Left kidney (tissue), 2 donors: ENCODE data around the gene MTHFD1. TPM values are rescaled to one million over a fixed set of nuclear protein-coding genes. Genes with fewer than 3 reads are reported as not detected.

Experiments used
- DNase-seq: peaks from one replicate; pipeline ENCODE4 v3.0.0-alpha.2; 2013
- polyA plus RNA-seq: library from polyadenylated mRNA; unstranded; fragments of 120-200 nt; gene quantifications from one replicate; pipeline ENCODE4 v1.2.1, GENCODE V29; 2013; ENCODE audit not compliant: insufficient read length

Gene MTHFD1
- polyA plus RNA-seq, 1 donor = 103 TPM

DNA sequence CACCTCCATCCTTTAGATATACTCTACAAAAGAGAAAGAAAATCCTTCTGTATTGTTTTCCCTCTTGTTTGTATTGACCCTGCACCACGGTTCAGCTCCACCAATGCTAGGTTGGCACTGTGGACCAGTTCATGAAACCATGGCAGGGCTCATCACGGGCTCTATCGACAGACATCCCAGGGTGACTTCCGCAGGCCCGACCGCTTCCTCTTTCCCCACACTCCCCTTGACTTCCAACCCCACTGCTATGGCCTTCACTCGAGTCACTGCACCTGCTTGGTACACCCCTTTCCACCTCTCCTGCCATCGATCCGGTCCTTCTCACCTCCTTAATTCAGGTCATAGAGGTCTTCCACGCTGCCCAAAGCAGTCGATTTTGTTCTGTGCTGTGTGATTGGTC lies 56.0 kb downstream of the MTHFD1 start:
- no peak for DNase-seq

DNA sequence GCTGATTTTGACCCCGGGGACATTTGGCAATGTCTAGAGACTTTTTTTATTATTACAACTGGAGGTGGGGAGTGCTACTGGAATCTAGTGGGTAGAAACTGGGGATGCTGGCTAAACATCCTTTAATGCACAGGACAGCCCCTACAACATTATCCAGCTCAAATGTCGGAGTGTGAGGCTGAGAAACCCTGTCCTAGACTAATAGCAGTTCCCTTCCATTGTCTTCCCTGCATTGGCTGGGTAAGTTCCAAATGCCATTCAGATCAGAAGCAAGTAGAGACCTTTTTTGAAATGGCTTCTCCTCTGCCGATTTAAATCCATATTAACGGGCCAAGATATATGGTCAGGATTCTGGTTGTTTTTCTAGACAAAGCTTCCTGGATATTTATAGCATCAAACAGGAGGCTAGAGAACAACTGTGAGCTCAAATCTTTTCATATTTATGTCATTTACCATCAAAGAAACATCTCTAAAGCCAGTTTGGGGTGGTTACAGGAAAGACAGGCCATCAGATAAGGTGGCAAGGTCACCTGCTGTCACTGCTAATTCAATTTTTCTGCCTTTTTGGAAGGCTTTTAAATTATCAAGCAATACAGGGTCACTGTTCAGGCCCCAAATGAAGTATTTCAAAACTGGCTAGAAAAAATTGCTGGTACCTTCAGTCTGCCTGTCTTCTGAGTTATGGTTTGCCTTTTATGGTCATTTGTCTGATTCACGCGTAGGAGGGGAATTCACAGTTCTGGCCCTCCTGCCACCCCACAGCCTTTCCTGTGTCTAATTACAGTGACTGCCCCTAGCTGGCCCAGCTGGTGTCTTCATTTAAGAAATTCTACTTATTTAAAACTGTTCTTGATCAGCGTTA lies 57.1 kb downstream of the MTHFD1 start:
- DNase-seq = peak; percentile 67

DNA sequence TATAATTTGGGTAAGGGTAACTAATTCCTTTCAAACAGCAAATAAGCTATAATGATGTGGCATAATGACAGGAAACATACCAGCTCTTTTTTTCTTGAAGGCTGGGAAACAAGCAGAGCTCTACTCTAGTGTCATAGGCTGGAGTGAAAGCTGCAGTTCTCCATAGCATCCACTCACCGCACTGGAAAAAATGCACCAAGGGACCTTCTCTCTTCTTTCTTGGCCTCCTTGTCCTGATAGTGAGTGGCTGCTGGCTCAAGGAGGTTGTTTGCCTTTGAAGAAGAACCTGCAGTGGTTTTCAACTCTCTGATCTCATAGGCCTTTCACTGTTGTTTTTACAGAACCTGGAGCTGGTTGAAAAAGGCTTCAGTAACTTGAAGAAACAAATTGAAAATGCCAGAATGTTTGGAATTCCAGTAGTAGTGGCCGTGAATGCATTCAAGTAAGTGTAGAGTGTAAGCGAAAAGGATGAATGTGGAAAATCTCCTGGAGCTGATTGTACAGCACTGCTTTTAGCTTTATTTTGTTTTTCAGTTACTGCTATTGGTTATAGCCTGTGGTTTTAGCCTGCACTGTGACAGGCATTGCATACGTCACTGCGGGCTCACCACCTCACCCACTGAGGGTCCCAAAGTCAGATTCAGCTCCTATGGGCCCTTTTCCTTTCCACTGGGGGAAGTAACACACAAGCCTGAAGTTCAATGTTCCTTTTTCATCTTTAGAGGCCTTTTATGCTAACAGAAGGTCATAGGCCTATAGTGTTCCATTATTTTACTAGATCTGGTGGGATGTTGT lies 59.9 kb downstream of the MTHFD1 start:
- DNase-seq = no peak

DNA sequence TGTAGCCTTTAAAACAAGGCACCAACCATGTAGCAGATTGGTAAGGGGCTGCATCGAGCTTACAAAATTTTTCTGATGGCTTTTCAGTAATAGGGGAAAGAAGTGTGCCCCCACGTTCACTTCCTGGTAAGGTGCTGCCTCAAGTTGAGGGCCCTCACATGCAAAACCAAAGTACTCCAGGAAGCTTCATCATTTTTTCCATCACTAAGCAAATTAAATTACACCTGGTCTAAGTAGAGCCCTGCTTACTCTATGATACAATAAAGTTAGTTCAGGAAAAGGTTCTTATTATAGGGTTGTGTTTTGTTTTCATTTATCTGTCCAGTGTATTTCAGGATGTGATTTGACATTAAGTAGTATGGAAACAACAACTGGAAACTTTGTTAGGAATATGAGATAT lies 62.1 kb downstream of the MTHFD1 start:
- no peak for DNase-seq

DNA sequence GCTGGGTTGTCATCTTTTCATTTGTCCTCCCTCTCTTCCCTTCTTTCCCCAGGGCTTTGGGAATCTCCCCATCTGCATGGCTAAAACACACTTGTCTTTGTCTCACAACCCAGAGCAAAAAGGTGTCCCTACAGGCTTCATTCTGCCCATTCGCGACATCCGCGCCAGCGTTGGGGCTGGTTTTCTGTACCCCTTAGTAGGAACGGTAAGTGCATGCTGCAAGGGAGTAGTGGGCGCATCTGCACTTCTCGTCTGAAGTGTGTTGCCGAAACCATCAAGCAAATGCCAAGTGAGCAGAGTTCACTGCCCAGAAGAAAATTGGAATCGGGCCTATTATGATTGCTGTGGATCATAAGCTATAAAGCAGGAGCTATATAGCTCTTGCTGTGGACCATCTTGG lies 66.5 kb downstream of the MTHFD1 start:
- DNase-seq = no peak

DNA sequence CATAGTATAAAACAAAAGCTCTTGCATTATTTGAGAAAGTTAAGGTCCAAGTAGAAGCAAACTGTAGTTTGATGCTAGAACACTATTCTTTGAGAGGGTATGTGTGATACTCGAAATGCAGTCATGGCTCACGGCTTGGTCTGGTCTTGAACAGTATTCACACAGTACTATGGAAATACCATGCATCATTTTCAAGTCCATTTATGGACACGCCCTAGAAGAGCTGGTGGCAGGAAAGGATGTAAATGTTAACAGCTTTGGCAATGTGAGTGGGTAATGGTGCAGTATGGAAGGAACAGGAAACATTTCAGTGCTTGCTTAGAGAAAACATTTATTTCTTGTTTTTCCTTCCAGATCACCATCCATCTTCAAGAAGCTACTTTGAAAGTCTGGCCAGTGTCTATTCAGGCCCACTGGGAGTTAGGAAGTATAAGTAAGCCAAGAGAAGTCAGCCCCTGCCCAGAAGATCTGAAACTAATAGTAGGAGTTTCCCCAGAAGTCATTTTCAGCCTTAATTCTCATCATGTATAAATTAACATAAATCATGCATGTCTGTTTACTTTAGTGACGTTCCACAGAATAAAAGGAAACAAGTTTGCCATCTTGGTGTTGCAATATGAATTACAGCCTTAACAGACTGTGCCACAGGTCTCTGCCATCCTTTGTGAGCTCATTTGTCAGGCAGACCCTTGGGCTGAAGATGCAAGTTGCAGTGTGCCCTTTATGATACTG lies 71.4 kb downstream of the MTHFD1 start:
- DNase-seq = no peak

DNA sequence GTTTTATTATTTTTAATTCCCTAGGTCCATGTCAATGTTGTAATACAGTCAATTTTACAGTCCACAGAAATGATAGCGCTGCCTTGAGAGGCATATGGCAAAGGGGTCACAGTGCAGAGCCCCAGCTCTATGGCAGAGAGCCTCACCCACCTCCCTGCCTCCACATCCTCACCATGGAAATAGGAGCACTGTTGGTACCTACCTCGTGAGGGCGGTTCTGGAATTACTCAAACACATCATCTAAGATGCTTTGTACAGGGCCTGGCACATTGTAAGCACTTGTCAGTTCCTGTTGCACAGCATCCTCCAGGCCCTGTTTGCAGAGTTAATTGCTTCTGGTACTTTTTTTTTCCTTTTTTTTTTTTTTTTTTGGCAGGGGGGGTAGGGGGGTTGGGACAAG lies 73.1 kb downstream of the MTHFD1 start:
- DNase-seq = no peak

DNA sequence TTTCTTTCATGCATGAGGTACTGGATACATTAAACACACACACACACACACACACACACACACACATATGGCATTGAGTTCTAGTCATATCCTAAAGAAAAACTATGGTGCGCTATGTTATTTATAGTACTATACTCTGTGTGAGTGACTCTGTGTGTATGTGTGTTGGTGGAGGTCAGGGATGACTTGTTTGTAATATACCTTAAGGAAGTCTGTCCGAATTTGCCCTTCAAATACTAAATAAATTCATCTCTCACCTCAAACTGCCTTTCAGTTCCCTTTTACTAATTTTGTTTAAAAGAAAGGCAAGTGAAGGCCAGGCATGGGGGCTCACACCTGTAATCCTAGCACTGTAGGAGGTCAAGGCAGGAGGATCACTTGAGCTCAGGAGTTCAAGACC lies 75.0 kb downstream of the MTHFD1 start:
- DNase-seq = no peak

DNA sequence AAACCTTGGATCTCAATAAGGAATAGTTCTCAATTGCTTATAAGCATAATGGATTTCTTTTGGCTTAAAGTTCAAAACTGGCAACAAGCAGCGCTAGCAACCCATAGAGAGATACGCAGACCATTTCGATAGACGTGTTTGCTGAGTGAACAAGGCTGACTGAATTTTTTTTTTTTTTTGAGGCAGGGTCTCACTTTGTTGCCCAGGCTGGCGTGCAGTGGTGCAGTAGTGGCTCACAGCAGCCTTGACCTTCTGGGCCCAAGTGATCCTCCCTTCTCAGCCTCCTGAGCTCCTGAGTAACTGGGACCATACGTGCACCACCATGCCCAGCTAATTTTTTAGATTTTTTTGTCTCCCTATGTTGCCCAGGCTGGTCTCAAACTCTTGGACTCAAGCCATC lies 75.7 kb downstream of the MTHFD1 start:
- DNase-seq = no peak

DNA sequence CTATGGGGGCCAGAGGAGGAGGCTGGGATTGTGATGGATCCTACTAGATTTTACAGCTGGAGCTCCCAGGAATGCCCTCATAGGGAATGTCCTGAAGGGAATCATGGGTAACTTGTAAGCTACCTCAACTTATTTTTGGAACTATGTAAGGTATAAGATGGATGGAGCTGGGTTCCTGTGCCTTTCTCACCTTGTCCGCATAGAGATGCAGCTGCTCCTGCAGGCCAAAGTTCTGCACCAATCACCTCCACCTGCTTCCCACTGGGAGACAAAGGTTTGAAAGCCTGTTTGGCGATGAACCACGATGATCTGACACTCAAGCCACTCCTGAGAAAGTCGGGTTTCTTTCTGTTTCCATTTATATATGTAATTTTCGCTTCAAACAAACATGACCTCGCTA lies 76.5 kb downstream of the MTHFD1 start:
- DNase-seq = no peak

DNA sequence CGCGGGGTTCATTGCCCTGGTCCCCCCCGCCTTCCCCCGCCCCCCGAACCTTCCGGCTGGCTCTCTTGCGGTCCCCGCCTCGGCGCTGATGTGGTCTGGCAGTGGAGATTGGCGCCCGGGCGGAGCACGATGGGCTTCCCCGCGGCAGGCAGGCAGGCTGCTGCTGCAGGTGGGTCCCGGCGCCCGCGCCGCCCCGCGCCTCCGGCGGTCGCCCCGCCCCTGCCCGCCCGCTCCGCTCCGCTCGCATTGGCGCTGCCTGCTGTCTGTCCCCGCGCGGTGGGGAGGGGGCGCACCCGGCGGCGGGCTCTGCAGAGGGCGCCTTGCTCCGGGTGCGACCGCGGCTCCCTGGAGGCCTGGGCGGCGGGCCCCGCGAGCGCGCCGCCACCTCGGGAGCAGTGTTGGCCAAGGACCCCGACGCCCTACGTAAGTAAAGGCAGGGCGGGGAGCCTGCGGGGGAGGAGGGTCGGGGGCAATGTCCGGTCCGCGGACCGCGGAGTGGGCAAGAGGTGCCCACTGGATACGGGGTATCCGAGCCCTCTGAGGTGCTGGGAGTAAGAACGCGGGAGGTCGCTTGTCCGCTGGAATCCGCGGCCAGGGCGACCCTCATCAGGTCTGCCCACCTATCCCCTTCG lies 77.2 kb downstream of the MTHFD1 start, which contains the start of gene AKAP5:
Gene AKAP5 (plus strand): TSS at position 309 of the 632 bp plus-strand sequence. CDS start 2,896 bp downstream, outside the sequence.
- peak; percentile 68 for DNase-seq

DNA sequence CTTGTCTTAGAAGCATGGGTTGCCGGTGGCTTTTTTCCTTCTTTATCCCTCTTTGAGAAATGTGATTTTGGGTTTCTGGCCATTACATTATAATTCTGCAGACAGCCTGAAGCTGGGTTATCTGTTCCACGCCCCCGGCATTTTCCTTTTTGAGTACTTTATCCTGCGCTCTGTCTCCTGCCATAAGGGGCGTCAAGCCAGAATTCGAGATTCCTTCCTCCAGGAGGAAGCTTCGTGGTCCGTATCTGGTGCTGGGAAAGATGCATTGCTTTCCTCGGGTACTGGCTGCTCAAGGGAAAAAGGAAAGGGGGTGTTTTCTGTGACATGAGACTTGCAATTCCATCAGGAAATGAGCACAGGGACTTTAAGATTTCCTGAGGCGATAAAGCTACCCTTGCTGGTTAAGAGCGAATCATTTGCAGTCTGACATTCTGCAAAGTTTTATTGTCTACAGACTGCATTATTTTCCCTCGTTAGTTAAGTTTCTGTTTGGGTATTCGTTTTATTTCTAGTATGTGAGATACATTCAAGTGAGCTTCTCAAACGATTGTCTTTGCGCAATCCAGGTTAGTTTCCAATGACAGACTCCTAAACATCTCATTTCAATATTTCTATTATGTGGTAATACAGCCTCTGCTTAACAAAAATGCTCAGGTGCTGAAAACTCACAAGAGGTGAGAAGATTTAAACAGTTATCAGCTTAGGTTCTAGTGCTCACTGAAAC lies 77.8 kb downstream of the MTHFD1 start:
- peak; percentile 48 for DNase-seq

DNA sequence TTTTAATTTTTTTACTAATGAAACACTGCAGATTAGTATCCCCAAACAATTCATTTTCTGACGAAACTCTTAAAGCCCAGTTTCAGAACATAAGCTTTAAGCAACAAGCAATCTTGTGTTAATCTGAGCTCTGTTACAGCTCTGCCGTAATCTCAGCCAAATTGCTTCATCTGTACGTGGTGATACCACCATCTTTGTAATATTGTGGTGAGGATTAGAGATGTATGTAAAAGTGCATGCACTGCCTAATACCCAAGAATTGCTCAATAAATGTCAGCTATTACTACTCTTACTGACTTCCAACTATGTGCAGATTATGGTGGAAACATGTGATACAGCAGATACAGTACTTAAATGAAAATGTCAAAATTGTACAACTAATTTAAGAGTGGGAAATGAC lies 78.9 kb downstream of the MTHFD1 start:
- no peak for DNase-seq

DNA sequence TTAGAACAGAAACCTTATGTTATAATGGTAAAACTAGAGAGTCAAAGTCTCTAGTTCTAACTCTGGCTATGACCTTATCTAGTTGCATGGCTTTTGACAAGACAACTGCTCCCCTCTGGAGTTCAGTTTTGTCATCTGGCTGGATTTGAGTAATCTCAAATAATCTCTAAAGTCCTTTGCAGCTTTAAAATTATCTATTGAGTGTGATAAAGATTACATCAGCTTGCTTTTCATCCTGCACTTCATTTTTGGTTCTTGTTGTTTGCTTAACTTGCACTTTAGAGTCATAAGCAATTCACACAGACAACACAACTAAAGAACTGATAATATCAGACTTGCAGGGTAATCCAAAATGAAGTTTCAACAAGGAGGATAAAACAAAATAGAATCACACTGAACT lies 79.4 kb downstream of the MTHFD1 start:
- no peak for DNase-seq

DNA sequence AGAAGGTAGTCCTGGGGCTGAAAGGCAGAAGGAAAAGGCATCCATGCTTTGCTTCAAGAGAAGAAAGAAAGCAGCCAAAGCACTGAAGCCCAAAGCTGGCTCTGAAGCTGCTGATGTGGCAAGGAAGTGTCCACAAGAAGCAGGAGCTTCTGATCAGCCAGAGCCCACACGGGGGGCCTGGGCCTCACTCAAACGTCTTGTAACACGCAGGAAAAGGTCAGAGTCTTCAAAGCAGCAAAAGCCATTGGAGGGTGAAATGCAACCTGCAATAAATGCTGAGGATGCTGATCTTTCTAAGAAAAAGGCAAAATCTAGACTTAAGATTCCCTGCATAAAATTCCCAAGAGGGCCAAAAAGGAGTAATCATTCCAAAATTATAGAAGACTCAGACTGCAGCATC lies 80.3 kb downstream of the MTHFD1 start:
- DNase-seq = no peak

DNA sequence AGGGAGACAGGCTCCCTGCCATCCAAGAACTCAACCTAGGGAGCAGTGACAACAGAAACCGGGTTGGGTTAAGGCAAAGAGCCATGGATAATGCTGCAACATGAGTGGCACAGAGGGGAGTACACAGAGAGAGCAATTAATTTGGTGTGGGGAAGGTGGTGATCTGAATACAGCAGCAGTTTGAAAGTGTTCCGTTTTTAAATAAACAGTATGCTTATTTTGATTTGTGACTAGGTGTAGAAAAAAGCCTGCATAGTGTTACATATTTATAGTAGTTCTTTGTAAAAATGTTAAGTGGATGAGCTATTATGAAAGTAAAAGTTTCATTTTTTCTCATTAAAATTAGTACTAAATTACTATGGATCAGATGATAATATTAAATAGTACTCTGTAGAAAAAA lies 85.9 kb downstream of the MTHFD1 start:
- no peak for DNase-seq

DNA sequence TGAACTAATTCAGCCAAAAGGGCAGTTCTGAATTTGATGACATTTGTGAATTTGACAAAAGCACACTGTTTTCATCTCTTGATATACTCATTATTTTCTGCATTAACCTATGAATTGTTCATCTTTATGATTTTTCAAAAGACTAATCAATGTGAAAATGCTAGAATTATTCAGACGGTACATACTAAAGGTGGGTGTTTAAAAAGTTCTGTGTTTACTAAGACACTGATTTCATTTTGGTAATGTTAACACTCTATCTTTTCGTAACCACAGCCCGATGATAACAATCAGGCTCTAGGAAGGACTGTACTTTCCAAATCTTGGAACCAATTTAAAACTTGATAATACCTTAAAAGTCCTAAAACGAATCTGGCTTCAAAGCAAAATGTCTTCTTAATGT lies 86.5 kb downstream of the MTHFD1 start:
- no peak for DNase-seq

DNA sequence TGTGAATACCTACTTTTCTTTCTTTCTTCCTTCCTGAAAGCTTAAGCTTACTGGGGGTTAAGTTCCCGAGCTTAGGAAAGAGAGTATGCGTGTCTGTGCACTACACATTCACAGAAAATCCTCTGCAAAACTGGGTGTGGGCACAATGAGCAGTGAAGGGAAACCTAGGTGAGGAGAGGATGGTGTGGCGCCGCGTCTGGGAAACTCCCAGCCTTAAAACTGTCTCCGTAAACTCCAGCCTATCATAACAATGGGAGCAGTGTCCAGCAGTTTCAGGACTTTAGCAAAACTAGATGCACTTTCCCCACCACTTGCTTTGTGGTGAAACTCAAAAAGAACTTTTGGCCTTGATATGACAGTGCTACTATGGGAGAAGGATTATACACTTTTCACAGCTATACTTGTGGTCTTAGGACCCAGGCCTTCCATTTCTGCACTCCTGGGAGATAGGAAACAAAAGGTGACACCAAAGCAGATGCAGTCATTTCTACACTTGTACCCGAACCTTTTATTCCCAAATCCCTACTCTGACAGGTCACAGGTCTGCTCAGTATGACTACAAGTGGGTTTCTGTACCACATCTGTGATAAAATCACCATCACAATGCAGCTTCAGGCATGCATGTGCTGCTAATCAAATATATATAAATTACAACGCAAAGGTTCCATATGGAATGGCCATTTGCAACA lies 87.6 kb downstream of the MTHFD1 start:
- no peak for DNase-seq

DNA sequence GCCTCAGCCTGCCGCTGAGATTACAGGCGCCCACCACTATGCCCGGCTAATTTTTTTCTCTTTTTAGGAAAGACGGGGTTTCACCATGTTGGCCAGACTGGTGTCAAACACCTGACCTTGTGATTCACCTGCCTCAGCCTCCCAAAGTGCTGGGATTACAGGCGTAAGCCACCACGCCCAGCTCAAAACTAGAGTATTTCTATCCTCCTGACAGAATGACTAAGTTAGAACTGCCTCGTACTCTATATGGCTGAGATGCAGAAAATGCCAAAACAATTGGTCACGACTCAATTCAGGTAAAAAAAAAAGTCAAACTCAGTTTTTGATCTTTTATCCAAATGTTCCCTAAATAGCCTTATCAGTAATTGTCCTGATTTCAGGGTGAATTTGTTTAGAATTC lies 88.3 kb downstream of the MTHFD1 start:
- no peak for DNase-seq

DNA sequence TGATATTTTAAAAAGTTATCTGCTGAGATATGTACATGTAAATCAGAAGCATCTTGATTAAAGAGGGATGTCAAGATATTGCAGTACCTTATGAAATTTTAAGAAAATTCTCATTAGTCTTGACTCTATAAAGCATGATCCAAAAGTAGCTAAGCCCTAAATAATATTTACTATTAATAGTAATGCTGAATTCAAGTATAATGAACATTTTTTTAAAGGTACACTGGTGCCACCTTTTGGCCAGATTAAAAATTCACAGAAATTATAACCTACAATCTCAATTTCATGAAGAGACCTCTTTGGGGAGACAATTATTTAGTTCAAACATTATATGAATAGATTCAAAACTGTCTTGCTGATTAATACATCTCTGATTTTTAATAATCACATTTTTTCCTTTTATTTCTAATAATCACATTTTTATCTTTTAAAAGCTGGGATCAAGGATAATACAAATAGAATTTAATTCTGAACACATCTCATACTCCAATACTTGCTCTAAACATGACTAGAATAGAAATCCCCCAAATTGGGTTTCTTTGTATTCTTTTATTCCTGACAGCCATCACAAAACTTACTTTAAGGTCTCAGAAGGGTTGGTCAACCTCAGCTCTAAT lies 90.6 kb downstream of the MTHFD1 start:
- no peak for DNase-seq
